Measurements from ENCODE around the gene CHP1.
"Not testable (repeated sequence)": the region's sequence is repeated elsewhere in the genome, so short reads cannot be mapped to it uniquely, and the experiment has no call there.

Gene CHP1

DNA sequence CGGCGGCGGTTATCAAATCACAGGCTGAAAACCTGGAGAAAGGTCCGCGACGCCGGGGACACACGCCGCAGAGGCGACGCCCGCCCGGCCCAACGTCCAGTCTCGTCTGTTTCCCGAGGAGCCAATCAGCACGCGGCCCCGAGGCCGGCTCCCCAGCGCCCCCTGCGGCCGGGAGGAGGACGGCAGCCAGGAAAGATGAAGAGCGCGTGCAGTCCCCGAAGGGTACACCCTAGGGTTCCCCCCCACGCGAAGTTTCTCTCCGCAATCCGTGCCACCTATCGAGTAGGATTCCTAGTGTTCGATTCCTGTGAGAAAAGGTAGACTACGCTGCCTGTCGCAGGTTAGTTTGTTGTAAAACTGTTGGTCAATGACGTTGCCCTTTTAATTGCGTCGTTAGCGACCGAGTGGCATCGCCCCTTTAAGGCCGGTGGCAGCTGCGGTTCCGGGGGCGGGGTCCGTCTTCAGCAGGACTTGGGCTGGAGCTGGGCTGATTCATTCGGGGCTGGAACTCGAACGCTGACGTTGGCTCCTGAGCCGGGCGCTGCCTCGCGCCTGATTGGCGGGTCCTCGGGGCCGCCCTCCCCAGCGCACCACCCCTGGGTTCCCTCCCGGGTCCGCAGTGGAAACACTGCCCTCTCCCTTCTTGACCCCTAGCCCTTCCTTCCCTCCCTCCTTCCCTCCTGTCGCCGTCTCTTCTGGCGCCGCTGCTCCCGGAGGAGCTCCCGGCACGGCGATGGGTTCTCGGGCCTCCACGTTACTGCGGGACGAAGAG lies at the start of gene CHP1, which contains the start of gene EXD1:
TSS of gene CHP1 (plus strand) at position 619 of the 772 bp plus-strand sequence. CDS start at position 734, 115 bp downstream.
TSS of gene EXD1 (minus strand) at position 108 of the 772 bp plus-strand sequence. CDS start 4,182 bp downstream, outside the sequence.
- peak; percentile 95 for DNase-seq

DNA sequence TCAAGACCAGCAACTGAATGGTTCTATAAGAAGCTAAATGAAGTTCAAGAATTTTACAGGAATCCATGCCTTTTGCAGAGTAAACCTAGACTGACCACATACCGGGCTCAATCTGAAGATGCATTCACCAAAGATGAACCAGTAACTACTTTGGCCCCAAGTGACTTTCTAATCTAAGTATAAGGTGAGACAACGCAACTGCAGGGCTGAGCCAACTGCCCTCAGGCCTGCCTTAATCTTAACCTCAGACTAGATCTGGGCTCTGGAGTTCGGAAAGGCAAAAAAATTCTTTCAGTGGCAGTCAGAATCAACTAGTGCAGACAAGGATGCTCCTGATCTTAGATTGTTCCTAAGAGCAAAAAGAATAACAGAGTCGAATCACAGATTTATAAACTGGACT lies 48.8 kb upstream of the CHP1 start:
- DNase-seq, result no peak

DNA sequence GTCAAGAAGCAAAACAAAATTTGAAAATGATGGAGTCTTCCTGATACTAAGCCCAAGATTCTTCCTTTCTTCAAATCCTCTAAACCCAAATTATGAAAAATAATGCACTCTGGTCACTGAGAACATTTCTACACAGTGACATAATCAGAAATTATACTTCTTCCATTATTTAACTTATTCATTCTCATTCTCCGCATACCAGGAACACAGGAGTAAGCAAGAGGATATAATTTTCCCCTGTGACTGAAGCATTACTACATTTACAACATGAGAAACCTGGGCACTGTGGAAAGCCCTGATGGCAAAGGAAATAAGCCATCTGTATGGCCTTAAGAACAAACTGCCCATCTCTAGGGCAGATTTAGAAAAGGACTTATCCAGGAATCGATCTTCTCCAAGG lies 47.5 kb upstream of the CHP1 start:
- DNase-seq, result no peak

DNA sequence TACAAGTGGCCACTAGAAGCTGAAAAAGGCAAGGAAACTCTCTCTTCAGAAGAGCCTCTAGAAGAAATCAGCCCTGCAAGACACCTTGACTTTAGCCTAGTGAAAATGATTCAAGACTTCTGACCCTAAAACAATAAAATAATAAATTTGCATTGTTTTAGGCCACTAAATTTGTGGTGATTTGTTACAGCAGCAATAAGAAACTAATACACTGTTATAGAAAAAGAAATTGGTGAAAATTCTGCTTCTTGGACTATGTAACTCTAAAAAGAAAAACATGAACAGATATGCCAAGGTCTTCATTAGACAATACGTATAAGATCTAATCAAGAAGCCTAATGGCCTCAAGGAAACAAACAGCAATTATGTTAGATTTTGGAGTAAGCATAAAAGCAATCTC lies 36.6 kb upstream of the CHP1 start:
- DNase-seq, result no peak

DNA sequence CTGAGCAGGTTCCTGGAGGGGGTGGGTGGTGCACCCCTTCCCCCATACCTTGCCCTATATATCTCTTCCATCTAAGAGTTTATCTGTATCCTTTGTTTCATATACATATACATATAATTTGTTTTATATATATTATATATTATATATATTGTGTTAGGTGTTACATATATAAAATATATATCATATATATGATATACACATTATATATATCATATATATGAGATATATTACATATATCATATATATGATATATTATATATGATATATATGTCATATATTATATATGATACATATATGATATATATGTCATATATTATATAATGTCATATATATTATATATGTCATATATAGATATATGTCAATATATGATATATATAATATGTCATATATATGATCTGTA lies 31.6 kb upstream of the CHP1 start:
- DNase-seq, result no peak

DNA sequence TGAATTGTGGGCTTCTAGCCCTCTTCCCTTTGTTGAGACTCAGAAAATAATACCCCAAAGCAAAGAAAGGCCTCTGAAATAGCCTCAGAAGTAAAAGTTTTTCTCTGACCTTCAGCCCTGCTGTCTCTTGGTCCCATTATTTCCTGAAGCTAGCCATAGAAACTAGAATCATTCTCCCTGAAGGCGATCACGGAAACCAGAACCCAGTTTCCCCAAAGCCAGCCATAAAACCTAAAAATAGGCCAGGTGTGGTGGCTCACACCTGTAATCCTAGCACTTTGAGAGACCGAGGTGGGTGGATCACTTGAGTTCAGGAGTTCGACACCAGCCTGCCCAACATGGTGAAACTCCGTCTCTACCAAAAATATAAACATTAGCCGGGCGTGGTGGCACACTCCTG lies 27.7 kb upstream of the CHP1 start:
- no peak for DNase-seq

DNA sequence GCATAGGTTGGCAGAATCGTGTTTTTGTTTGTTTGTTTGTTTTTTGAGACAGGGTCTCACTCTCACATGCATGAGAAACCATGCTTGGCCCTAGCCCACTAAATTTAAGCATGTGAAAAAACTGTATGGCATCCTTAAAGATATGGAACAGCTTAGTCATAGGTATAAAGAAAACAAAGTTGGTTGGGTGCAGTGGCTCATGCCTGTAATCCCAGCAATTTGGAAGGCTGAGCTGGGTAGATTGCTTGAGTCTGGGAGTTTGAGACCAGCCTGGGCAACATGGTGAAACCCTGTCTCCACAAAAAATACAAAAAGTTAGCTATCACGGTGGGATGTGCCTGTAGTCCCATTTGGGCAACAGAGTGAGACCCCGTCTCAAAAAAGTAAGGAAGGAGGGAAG lies 25.8 kb upstream of the CHP1 start:
- no peak for DNase-seq

DNA sequence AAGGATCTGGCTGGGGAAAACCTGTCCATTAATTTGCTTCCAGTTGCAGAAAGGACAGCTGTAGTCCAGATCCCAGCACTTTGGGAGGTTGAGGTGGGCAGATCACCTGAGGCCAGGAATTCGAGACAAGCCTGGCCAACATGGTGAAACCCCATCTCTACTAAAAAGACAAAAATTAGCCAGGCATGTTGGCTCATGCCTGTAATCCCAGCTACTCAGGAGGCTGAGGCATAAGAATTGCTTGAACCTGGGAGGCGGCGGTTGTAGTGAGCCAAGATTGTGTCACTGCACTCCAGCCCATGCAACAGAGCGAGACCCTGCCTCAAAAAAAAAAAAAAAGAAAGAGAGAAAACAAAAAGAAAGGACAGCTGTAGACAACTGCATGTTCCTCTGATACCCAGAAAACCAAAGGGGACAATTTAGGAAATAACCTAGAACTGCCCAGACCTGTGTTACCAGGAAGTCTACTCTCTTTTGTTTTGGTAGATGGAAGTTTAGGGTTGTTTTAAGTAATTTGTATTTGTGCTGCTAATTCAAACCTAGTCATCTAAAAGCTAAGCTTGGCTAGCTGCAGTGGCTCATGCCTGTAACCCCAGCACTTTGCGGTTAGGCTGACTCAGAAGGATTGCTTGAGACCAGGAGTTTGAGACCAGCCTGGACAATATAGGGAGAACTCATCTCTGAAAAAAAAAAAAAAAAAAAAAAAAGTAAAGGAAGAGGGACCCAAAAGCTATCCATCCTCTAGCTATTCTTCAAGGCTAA lies 23.2 kb upstream of the CHP1 start:
- no peak for DNase-seq

DNA sequence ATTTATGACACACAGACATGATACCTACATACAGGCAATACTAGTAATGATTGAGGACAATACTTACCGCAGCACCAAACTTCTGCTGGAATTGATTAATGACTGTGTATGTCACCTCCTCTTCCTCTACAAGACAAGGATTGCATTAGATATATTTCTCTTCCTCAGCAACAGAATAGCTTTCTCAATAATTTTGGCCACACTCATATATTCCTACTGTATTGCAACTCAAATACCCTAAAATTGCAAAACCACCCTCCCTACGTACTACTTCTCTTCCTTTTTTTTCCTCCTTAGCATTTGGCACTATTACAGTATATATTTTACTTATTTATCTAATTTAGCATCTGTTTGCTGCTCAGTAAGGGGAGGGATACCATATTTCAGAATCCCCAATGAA lies 15.4 kb upstream of the CHP1 start:
- no peak for DNase-seq

DNA sequence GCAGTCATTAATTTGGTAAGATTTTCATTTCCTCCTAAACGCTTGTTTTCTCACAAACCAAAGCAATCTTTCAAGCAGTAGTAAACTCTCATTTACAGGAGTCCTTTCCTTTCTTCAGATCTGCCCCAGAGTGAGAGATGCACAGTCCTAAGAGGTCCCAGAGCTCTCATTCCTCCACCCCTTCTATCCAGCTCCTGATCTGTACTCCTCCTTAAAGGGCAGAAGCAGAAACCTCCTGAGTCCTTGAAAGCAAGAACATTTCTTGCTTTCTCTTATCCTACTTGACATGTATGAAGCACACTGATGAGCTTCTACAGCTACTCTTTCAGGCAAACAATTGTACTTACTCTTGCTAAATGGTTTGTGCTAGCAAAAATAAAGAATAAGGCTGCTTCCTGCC lies 12.2 kb upstream of the CHP1 start:
- no peak for DNase-seq

DNA sequence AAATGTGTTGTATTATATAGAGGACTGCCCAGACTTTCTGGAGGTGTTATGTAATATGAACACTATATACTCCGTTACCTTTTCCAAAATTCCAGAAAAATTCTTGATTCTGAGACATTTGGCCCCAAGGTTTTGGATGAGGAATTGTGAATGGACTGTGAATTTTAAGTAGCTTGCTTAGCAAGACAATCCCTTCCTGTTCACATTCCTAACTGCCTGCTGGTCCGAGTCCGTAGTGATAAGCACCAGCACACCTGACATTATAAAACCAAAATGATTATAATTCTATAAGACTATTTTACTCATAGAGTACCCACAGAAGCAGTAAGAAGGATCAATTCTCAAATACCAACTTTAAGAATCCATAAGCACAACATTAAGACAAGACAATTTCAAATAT lies 11.7 kb upstream of the CHP1 start:
- DNase-seq, result no peak

DNA sequence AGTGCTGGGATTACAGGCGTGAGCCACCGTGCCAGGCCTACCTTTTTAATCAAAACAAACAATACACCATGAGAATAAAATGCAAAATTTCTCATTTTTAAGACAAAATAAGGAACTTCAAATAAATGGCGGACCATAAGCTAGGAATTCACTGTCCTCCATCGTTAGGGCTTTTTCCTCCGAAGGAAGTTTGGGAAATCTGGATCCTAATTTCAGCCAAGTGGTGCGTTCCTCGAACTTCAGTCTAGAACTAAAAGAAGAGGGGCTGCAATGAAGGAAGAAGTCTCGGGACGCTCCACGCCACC lies 771 bp upstream of the CHP1 start:
- DNase-seq, result no peak

DNA sequence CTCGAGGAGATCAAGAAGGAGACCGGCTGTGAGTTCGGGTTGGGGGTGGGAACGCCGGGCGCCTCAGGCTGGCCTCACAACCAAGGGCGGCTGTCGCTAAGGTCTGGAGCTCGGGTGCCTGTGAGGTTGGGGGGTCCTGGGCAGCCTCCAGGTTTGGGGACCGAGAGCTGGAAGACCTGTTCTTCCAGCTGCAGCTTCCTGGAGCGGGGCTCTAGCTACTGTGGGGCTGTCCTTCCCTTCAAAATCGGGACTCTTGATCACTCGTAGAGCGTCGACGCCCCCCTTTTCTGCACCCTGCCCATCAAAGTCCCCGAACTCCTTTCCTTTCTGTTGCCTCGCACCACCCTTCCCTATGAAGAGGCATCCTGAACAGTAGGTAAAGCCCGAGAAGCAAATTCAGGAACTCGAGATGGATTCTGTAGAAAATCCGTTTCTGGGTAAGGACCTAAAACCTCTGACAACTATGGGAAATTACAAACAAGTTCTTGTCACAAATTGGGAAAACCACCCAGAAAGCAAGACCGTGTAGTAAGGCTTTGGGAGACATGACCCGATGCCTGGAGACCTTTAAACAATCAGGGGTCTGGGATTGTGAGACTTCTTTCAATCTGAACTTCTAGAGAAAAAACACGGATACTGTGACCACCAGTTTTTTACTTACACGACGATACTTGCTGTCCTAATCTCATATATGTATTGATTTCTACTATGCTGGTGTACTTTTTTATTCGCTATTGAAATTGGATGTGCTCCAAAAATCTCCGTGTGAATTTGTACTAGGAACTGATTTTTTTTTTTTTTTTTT lies 556 bp downstream of the CHP1 start:
- DNase-seq, result no peak

DNA sequence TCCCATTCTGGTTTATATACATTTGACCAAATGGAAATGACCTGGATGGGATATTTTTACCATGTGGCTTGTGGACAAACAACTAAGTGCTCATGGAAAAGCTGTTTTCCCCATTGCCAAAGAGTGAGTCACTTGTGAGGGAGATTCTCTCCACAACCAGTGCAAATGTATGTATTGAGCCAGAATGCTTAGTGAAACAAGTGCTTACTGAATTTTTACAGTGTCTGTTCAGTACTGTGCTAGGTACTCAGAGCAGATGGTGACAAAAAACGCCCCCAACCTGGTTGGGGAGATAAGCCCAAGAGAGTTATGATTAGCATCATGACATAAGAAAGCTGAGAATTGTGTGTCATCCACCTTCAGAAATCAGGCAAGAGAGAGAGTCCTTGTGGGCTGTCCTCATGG lies 2.3 kb downstream of the CHP1 start:
- DNase-seq, result peak; percentile 24

DNA sequence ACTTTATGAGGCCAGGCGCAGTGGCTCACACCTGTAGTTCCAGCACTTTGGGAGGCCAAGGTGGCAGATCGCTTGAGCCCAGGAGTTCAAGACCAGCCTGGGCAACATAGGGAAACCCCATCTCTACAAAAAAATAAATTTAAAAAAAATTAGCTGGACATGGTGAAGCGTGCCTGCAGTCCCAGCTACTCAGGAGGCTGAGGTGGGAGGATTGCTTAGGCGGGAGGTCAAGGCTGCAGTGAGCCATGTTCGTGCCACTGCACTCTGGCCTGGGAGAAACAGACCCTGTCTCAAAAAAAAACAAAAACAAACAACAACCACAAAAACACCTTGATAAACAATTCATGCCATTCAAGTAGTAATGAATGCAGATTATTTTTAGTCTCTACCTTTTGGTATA lies 4.2 kb downstream of the CHP1 start:
- not testable (repeated sequence) for DNase-seq

DNA sequence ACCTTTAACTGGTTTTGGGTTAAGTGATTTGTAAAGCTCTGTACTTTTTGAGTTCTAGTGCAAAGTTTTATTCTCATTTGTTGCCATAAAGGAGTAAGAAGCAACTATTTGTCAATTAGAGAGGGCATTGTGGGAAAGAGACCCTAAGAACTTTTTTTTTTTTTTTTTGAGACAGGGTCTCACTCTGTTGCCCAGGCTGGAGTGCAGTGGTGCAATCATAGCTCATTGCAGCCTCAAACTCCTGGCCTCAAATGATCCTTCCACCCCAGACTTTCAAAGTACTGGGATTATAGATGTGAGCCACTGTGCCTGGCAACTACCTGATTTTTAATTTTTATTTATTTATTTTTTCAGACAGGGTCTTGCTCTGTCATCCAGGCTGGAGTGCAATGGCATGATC lies 4.9 kb downstream of the CHP1 start:
- DNase-seq, result no peak

DNA sequence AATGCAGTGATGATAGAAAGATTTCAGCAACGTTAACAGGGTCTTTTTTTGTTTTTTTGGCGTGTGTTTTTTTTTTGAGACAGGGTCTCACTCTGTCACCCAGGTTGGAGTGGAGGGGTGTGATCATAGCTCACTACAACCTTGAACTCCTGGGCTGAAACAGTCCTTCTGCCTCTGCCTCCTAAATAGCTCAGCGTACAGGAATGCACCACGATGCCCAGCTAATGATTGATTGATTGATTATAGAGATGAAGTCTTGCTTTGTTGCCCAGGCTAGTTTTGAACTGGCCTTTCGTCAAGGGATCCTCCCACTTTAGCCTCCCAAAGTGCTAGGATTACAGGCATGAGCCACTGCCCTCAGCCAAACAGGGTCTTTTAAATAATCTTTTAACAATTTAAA lies 7.0 kb downstream of the CHP1 start:
- DNase-seq, result no peak

DNA sequence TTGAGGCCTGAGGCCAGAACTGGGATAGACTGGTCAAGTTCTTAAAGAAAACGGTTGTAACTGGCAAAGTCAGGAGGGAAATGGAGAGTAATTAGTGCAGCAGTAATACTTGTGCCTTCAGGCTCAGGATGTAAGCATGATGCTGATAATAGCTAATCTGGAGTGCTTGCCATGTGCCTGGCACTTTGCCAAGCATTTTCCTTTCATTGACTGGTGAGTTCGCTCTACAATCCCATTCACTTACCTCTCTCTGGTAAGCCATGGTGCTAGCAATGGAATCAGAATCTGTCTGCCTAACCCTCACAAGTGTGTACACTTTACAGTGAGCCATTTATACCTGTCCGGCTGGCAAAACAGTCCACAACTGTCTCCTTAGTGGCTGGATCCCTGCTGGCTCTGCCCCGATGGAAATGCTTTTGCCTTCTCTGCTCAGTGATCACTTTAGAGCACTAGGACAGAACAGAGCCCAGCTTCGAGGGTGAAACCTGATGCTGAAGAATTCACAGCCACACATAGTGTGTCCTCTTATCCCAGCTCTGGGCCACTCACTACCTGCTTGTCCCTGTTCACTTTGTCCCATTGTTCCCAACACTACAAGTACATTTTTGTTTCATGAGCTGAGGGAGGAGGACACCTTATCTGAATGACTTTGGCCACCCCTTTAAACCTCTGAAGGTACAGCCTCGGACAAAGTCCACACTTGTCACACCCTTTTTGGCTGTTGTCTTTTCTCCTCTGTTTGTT lies 10.3 kb downstream of the CHP1 start:
- no peak for DNase-seq

DNA sequence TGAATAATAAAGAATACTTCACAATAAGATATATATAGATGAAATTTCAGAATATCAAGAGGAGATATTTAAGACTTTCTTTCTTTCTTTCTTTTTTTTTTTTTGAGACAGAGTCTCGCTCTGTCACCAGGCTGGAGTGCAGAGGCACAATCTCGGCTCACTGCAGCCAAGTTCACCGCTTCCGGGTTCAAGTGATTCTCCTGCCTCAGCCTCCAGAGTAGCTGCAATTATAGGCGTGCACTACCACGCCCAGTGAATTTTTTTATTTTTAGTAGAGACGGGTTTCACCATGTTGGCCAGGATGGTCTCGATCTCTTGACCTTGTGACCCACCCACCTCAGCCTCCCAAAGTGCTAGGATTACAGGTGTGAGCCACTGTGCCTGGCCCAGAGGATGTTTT lies 19.7 kb downstream of the CHP1 start:
- DNase-seq, result not testable (repeated sequence)

DNA sequence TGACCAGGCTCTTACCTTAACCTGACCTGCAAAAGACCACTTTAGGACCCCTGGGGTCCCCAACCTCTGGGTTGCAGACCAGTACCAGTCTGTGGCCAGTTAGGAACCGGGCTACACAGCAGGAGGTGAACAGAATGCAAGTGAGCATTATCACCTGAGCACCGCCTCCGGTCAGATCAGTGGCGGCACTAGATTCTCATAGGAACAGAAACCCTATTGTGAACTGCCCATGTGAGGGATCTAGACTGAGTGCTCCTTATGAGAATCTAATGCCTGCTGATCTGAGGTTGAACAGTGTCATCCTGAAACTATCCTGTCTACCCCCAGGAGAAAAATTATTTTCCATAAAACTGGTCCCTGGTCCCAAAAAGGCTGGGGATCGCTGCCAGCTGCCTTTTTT lies 20.3 kb downstream of the CHP1 start:
- no peak for DNase-seq

DNA sequence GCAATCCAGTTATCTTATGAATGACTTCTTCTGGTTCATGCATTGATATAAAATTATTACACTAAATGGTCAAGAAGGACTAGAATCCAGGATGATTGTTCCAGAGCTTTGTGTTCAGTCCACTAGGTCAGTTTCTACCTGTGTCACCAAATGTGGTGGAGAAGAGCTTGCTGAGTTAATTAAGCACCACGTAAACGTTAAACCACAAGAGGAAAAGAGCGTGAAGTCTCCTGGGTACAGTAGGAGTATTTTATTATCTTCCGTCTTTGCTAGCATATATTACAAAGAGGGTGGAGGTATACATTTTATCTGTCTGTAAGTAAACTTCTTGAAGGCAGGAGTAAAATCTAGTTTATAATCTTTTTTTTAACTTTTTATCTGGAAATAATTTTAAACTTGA lies 23.5 kb downstream of the CHP1 start:
- DNase-seq, result no peak

DNA sequence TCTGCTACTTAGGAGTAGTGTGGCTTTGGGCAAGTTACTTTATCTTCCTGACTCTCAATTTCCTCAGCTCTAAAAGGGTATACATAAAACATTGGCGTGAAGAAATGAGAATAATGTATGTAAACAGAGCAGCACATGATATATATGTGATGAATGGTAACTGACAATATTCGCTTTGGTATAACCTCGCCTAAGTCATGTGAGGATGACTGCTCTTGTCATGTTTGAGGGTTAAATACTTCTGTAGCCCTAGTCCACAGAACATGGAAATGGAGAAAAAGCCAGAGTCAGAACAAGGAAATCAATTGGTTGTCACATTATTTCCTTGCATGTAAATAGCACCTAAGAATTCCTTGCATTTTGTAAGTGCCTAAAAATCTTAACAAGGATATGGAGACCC lies 25.0 kb downstream of the CHP1 start:
- DNase-seq, result no peak

DNA sequence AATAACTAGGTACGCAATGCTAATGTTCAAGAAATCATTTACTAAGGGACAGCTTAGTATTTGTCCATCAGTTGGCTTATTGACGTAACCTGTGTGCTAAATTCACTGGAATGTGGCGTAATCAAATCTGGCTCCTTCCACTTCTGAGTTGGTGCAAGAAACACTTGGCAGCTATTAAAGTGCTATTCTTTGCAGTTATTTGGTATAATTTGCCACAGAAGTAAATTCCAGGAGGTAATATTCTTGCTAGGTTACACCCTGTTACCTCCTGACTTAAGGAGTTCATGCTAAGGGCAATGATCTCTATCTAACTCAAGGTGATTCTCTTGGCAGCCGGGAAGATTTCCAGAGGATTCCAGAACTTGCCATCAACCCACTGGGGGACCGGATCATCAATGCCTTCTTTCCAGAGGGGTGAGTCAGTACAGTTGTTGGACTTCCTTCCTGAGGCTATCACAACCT lies 25.5 kb downstream of the CHP1 start:
- no peak for DNase-seq

Data from amniotic stem cell (primary cell).